GM19324 (cell line): ENCODE data around the gene ERC1.

ENCODE experiments used
- ATAC-seq: cut with Tn5 transposase; IDR thresholded peaks from one replicate; pipeline ENCODE4 v1.9.1; 2021; ENCODE audit warnings: mild to moderate bottlenecking, moderate library complexity; ENCODE audit not compliant: unreplicated experiment, low FRiP score

ERC1 gene

DNA sequence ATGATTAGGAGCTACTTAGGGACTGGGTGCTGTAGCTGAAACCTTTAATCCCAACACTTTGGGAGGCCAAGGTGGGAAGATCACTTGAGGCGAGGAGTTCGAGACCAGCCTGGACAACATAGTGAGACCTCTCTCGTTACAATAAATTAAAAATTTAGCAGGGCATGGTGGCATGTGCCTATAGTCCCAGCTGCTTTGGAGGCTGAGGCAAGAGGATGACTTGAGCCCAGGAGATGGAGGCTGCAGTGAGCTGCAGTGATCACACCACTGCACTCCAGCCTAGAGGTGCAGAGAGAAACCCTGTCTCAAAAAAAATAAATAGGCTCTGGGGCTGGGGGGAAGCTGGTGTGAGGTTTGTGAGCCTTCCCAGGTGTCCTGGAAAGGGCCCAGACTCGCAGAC lies 506.1 kb downstream of the ERC1 start:
- no peak for ATAC-seq

- ATAC-seq: no peak
These were observed 507.2 kb downstream of the ERC1 start for GRCh38 chr12:1498199-1498740.

- no peak for ATAC-seq
These were observed 508.3 kb downstream of the ERC1 start for GRCh38 chr12:1499351-1499750.

DNA sequence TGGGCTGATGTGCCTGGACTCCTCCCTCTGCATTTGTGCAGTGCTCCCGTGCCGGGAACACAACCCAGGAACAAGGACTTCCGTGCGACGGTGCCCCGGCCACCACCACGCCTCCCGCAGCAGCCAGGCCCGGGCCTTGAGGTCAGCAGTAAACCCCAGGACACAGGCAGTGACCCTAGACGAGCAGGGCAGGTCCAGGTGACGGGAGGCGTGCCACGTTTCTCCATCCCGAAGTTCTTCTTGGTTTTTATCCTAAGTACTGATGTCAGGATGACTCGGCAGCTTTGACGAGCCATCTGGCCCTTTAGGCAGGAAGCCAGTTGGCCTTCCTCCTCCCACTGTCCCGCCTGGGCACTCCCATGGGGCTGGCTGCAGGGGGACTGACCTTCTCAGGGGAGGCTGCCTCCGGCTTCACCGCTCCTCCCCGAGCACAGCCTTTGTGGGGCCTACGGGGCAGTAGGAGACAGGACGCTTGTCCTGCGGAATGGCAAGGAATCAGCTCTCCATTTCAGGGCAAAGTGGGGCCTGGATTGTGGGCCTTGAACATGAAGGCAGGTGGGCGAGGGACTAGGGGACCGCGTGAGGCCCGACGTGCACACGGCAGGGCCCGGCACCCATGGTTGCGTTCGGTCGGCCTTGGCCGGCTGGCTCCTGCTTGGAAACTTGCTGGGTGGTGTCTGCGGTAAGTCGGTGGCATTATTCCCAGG lies 509.2 kb downstream of the ERC1 start:
- ATAC-seq: no peak

- ATAC-seq: no peak
These were observed 510.0 kb downstream of the ERC1 start for GRCh38 chr12:1501001-1501400.

GRCh38 chr12:1501695-1502378 lies 510.8 kb downstream of the ERC1 start:
- no peak for ATAC-seq

DNA sequence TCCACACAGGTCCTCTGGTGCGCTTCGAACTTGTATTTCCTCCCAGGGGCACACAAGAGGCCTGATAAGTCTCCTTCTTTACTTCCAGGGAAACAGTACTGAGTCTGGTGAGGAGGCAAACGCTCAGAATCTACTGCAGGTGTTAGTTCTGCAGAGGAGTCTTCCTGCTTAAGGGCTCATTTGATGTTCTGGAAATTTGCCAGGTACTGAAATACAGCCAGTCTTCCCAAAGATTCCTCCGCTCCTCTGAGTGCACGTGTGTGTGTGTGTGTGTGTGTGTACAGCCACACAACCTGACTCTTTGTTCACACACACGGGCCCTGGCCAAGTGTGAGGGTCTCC lies 511.3 kb downstream of the ERC1 start:
- ATAC-seq: no peak

DNA sequence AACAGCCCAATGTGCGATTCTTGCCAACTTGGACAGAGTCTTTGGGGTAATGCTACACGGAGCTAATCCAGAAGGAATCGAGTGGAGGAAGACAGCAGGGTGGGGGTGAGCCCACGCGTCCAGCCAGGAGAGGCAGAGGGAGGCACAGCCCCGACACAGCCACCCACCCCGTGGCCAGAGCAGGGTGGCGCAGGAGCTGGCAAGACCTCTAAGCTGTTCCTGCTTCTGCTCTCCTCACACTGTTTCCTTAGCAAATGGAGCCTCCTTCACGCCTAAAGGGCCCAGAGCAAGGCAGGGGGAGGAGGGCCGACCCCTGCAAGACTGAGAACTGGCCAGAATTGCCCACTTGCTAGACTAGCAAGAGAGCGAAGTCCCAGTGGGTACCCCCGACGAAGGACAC lies 511.8 kb downstream of the ERC1 start:
- no peak for ATAC-seq

DNA sequence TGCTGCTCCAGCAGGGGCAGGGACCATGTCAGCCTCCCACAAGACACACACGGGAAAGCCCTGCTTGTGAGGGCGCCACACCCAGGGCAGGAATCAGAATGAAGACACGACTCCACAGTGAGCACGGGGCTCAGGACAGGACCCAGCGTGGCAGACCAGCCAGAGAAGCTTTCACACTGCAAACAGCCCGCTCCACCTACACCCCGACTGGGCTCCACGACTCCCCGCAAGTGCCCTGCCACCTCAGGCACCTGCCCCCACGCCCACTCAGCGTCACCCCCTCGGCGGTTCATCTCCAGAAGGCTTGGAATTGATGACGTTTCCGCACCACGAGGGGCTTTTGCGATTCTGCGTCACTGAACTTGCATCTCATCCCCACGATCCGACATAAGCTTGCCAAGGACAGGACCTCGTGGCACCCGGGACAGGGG lies 512.3 kb downstream of the ERC1 start:
- no peak for ATAC-seq

- ATAC-seq: no peak
These were observed 513.4 kb downstream of the ERC1 start for GRCh38 chr12:1504304-1504894.

GRCh38 chr12:1504895-1505311 lies 513.9 kb downstream of the ERC1 start:
- ATAC-seq: no peak

GRCh38 chr12:1505576-1505975 lies 514.6 kb downstream of the ERC1 start:
- no peak for ATAC-seq

- no peak for ATAC-seq
These were observed 516.3 kb downstream of the ERC1 start for GRCh38 chr12:1507308-1507707.

- ATAC-seq: no peak
These were observed 518.5 kb downstream of the ERC1 start for GRCh38 chr12:1509413-1510052.

DNA sequence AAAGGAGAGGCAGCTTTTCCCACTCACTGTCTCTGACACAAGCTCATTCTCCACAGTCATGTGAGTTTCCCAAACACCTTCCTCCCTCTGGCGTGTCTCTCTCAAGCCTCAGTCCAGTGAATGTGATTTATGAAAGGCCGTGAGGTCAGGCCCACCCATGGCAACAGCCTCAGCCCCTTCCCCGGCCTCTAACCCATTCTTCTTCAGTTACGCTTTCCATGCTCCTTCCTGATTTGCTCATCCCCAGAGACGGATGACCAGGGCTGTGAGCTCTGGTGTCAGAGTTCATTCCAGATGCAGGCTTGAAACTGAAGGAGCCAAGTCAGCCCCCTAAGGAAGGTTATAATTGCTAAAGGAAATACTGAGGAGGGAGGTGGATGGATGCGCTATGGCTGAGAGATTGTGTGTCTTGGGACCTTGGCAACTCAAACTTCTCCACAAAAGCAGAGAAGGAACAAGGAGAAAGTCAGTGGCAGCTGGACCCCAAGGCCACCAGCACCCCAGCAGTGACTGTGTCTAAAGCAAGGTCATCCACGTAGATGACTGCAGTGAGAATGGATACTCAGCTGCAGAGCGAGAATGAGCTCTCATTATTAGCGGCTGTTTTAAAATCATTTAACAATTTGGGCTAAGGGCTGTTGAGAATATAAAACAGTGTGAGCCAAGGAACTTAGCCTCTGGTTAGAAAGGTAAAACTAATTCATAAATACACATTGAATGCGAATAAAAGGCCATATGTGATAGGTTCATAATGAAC lies 519.2 kb downstream of the ERC1 start:
- ATAC-seq: no peak

GRCh38 chr12:1515010-1515409 lies 524.0 kb downstream of the ERC1 start:
- ATAC-seq: no peak

DNA sequence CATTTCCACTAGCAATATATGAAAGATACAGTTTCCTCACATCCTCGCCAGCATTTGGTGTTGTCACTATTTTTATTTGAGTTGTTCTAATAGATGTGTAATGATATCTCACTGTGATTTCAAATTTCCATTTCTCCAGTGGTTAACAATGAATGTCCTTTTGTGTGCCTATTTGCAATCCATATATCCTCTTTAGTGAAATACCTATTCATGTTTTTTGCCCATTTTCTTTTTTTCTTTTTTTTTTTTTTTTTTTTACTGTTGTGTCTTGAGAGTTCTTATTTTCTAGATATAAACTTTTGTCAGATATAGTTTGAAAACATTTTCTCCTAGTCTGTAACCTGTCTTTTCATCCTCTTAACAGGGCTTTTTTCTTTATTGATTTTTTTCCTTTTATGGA lies 524.4 kb downstream of the ERC1 start:
- no peak for ATAC-seq

GRCh38 chr12:1517007-1517406 lies 526.0 kb downstream of the ERC1 start:
- no peak for ATAC-seq

DNA sequence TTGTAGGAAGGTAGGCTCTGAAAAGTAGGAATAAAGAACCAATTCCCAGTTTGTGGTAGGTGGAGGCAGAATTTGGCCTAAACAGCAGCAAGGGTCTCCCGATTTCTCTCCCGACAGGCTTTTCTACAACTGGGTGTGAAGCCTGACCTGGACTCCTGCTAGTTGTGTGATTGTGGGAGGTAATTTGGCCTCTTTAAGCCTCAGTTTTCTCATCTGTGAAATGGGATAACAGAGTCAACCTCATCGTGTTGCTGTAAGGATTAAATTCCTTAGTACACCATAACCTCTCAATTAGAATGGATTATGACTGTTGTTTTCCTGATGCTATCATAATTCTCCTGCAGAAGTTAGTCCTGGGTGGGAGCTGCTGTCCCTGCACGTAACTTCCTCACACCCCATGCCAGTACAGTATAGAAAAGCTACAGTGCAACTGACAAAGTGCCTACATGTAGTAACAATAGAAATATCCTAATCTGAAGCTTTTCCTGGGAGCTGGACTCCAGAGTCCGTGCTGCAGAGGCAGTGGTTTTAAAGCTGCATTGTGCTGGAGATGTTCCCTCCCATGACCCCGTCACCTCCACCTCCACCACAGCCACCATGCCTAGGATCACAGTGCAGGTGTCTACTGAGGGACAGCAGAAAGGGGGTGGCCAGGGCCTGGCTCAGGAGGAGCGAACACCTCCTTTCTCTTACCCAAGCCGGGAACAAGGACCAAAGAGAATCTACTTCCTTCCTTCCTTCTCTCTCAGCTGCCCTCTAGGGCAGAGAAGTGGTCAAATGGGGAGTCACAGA lies 526.9 kb downstream of the ERC1 start:
- no peak for ATAC-seq
